ENCODE results near the gene TTC9B. TPM values are rescaled to one million over a fixed set of nuclear protein-coding genes. Genes with fewer than 3 reads are reported as not detected.

TTC9B gene
- total and polyA plus RNA-seq, 2 of the 8 experiments (the other 6 are each of a cell fraction or from before 2014, with no cell fraction given) = 0.26 TPM; not detected in 1

- H2BK5ac ChIP-seq (ENCODE audit: low read depth, low read length) = no peak overlapping the region
- H4K20me1 ChIP-seq (replicated peaks in 1 of 2; ENCODE audit: control insufficient read depth in 1 of 2, insufficient read depth in 2 of 2, low read length in 2 of 2) = peaks cover 2 to 3% of the 10 kb centered on the region in 2 experiments
- H3K4me1 ChIP-seq (replicated peaks in 1 of 4; ENCODE audit: control insufficient read depth in 3 of 4, insufficient read depth in 4 of 4, low read length in 3 of 4) = no peaks in the 10 kb centered on the region; a peak in 1 of 7 replicates
- H2BK15ac ChIP-seq (ENCODE audit: low read length) = no peak overlapping the region
- H3K79me1 ChIP-seq (ENCODE audit: low read depth, low read length) = peaks cover 5% of the 10 kb centered on the region
- no peak overlapping the region for H3K23ac ChIP-seq (ENCODE audit: insufficient read length)
- no peak overlapping the region for H3K56ac ChIP-seq (replicated peaks; ENCODE audit: insufficient read length, low read depth, low read length)
- no peak for DNase-seq (ENCODE audit: low read depth in 1 of 2, low spot score in 2 of 2)
- peaks cover 0 to 10% (median 6%) of the 10 kb centered on the region in 4 experiments; a peak in 4 of 8 replicates for H3K36me3 ChIP-seq (ENCODE audit: control insufficient read depth in 2 of 4, insufficient read depth in 4 of 4, low read length in 3 of 4)
- H4K5ac ChIP-seq (ENCODE audit: insufficient read length, low read depth, low read length) = no peak overlapping the region
- H3K4me2 ChIP-seq (ENCODE audit: insufficient read depth in 1 of 2, low read depth in 2 of 2, low read length in 2 of 2) = no peak overlapping the region
- H3K79me2 ChIP-seq (ENCODE audit: control insufficient read depth in 1 of 2, insufficient read depth in 2 of 2, low read length in 2 of 2) = no peaks in the 10 kb centered on the region; a peak in 1 of 4 replicates
- H3K9me3 ChIP-seq (ENCODE audit: insufficient read depth in 2 of 2, low read depth in 1 of 2, low read length in 1 of 2) = no peaks in the 10 kb centered on the region
- no peak overlapping the region for H4K91ac ChIP-seq (replicated peaks; ENCODE audit: insufficient read length, low read length)
- no peaks in the 10 kb centered on the region for H3K27me3 ChIP-seq (replicated peaks in 1 of 4; ENCODE audit: control insufficient read depth in 3 of 4, extremely low read depth in 1 of 4, insufficient read depth in 3 of 4, low read length in 3 of 4)
- no peak overlapping the region for H2AFZ ChIP-seq (ENCODE audit: low read length)
- no peak for FAIRE-seq
- no peak overlapping the region for H2BK12ac ChIP-seq (ENCODE audit: low read depth, low read length)
- H3K9ac ChIP-seq (replicated peaks in 1 of 4; ENCODE audit: extremely low read depth in 1 of 4, low read depth in 3 of 4, low read length in 3 of 4) = no peak overlapping the region
- POLR2A ChIA-PET (ENCODE audit: partially characterized antibody) = no interaction called here
- no peak overlapping the region for H3K14ac ChIP-seq (ENCODE audit: insufficient read length)
- no peak overlapping the region for H4K8ac ChIP-seq (ENCODE audit: extremely low read depth, insufficient read depth, low read length)
- H2AK5ac ChIP-seq (ENCODE audit: low read depth, low read length) = no peak overlapping the region
- H3K4ac ChIP-seq (replicated peaks; ENCODE audit: insufficient read length, low read depth, low read length) = no peak overlapping the region
- H3K4me3 ChIP-seq (ENCODE audit: extremely low read depth in 1 of 4, insufficient read depth in 2 of 4, low read depth in 3 of 4, low read length in 4 of 4) = no peak overlapping the region
- H3K18ac ChIP-seq (ENCODE audit: extremely low read depth, low read length) = no peak overlapping the region
- no peak overlapping the region for H2BK20ac ChIP-seq (ENCODE audit: low read length)
- 87% methylated on average over 12 of the region's 12 CpGs; no CpG with 5 or more reads in 1 of the 2 experiments for WGBS, 2 experiments (ENCODE audit: extremely low coverage in 1 of 2, insufficient coverage in 1 of 2, insufficient read length in 1 of 2, insufficient replicate concordance in 2 of 2, low coverage in 1 of 2, low lambda C conversion rate in 2 of 2, missing lambda C conversion rate in 1 of 2)
- no peak overlapping the region for H2BK120ac ChIP-seq (replicated peaks; ENCODE audit: low read depth, low read length)
- H3K23me2 ChIP-seq (ENCODE audit: low read depth, low read length) = no peaks in the 10 kb centered on the region
- CTCF ChIA-PET (ENCODE audit: partially characterized antibody) = interaction anchor here (0.6 to 3.2 kb wide), 2 partner anchors 10 to 88 kb away, joined by 4 to 10 read pairs; no protein-coding TSS in a partner anchor
- no peak overlapping the region for H3K27ac ChIP-seq (ENCODE audit: low read depth, low read length)
- no peak for TF ChIP-seq EP300 (IDR thresholded peaks at IDR 0.05; ENCODE audit: borderline replicate concordance in 1 of 2, low read depth in 2 of 2, low read length in 2 of 2)
- no peak for TF ChIP-seq CHD1 (IDR thresholded peaks at IDR 0.05; ENCODE audit: low read depth, low read length)
- TF ChIP-seq JUND (IDR thresholded peaks at IDR 0.05; ENCODE audit: low read length) = no peak
These were observed 26.6 kb upstream of the TTC9B start for GRCh38 chr19:40244579-40245317.

All from H1 (cell line).